ENCODE results near the gene PRKG1.

- no peak for TF ChIP-seq CTCF (IDR thresholded peaks at IDR 0.05)
- no peak for TF ChIP-seq EZH2 (IDR thresholded peaks at IDR 0.05; ENCODE audit: borderline replicate concordance, insufficient read depth, low read depth, low read length, poor library complexity, severe bottlenecking)
Measured at GRCh38 chr10:51368943-51369342, 294.7 kb downstream of the PRKG1 start.

Measured in B cell (primary cell).